ENCODE results near the gene SLC22A4.

SLC22A4 gene

GRCh38 chr5:132344775-132345514 is 50.8 kb downstream of the SLC22A4 start:
- DNase-seq (ENCODE audit: low spot score), result no peak

DNA sequence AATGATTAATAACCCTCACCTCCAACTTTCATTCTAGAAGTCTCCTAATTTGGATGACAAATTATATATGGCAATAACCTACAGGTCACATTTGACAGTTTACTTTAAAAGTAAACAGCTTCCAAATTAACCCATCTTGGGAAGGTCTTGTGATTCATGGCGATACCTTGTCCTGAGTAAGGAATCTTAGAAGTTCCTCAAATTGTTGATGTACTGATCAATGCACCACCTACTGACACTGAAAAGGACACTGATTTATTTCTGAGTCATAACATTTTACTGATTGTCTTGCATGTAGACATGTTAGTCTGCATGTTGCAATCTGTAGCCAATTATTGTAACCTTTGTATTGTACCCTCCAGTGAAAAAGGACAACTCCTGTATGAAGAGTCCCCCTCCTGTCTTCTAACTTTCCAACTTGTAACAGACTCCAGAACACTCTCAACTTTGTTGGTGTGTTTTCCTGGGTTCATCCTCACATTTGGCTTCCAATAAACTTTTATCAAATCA is 59.3 kb downstream of the SLC22A4 start:
- no peak for TF ChIP-seq CTCF (IDR thresholded peaks at IDR 0.05; ENCODE audit: extremely low read depth, missing control alignments)
- DNase-seq (ENCODE audit: low spot score), result no peak

More at GRCh38 chr5:132344775-132345514, 50.8 kb downstream of the SLC22A4 start:
- no peak for TF ChIP-seq CTCF (IDR thresholded peaks at IDR 0.05; ENCODE audit: extremely low read depth, missing control alignments)

DNA sequence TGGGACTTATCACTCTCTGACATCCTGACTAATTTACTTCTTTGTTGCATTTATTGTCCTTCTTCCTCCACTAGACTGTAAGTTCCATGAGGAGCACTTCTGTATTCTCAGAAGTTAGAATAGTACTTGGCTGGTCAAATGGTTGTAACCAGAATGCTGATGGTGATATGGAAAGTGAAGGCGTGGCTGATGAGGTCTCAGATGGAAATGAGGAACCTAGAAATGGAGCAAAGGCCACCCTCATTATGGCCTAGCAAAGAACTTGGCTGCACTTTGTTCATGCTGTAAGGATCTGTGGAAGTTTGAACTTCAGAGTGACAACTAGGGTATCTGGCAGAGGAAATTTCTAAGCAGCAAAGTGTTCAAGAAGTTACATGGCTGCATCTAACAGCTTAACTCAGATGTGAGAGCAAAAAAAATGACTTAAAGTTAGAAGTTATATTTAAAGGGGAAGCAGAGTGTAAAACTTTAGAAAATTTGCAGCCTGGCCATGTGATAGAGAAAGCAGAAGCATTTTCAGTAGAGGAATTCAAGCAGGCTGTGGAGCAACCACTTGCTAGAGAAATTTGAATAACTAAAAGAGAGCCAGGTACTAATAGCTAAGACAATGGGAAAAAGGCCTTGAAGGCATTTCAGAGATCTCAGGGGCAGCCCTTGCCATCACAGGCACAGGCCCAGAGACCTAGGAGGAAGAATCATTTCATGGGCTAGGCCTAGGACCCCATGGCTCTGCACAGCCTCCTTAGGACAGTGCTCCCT is 60.4 kb downstream of the SLC22A4 start:
- DNase-seq (ENCODE audit: low spot score), result no peak
- TF ChIP-seq CTCF (IDR thresholded peaks at IDR 0.05; ENCODE audit: extremely low read depth, missing control alignments), result no peak

DNA sequence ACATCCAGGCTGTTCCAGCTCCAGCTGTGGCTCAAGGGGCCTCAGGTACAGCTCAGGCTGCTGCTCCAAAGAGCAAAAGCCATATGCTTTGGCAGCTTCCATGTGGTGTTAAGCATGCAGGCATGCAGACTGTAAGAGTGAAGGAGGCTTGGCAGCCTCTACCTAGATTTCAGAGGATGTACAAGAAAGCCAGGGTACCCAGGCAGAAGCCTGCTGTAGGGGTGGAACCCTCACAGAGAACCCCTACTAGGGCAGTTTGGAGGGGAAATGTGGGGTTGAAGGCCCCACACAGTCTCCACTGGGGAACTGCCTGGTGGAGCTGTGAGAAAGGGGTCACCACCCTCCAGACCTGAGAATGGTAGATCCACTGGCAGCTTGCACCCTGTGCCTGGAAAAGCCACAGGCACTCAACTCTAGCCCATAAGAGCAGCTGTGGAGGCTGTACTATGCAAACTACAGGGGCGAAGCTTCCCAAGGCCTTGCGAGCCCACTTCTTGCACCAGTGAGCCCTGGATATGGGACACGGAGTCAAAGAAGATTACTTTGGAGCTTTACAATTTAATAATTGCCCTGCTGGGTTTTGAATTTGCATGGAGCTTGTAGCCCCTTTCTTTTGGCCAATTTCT is 61.1 kb downstream of the SLC22A4 start:
- no peak for TF ChIP-seq CTCF (IDR thresholded peaks at IDR 0.05; ENCODE audit: extremely low read depth, missing control alignments)
- no peak for DNase-seq (ENCODE audit: low spot score)

GRCh38 chr5:132358775-132359174 is 64.6 kb downstream of the SLC22A4 start:
- TF ChIP-seq CTCF (IDR thresholded peaks at IDR 0.05; ENCODE audit: extremely low read depth, missing control alignments), result no peak
- no peak for DNase-seq (ENCODE audit: low spot score)

GRCh38 chr5:132362086-132362485 is 67.9 kb downstream of the SLC22A4 start:
- DNase-seq (ENCODE audit: low spot score), result no peak
- TF ChIP-seq CTCF (IDR thresholded peaks at IDR 0.05; ENCODE audit: extremely low read depth, missing control alignments), result no peak
